HG02840 (cell line): ENCODE results near the gene PARD6B.
"Not testable (repeated sequence)": the region's sequence is repeated elsewhere in the genome, so short reads cannot be mapped to it uniquely, and the experiment has no call there.

Source experiments
- ATAC-seq: cut with Tn5 transposase; IDR thresholded peaks from one replicate; pipeline ENCODE4 v1.9.1; 2021; ENCODE audit warnings: mild to moderate bottlenecking, moderate library complexity, moderate number of reproducible peaks; ENCODE audit not compliant: unreplicated experiment, low FRiP score

The PARD6B gene

GRCh38 chr20:50703651-50704438, 27.5 kb upstream of the PARD6B start:
- ATAC-seq, result not testable (repeated sequence)

- ATAC-seq, result no peak
These were observed 26.9 kb upstream of the PARD6B start for GRCh38 chr20:50704514-50704913.

- ATAC-seq, result no peak
These were observed 26.4 kb upstream of the PARD6B start for GRCh38 chr20:50704971-50705370.

- no peak for ATAC-seq
These were observed 22.3 kb upstream of the PARD6B start for GRCh38 chr20:50708845-50709635.

GRCh38 chr20:50709636-50709973, 21.8 kb upstream of the PARD6B start:
- no peak for ATAC-seq

GRCh38 chr20:50710492-50711063, 20.8 kb upstream of the PARD6B start:
- no peak for ATAC-seq

GRCh38 chr20:50711113-50711825, 20.1 kb upstream of the PARD6B start:
- no peak for ATAC-seq

GRCh38 chr20:50712771-50713656, 18.4 kb upstream of the PARD6B start:
- ATAC-seq, result no peak

GRCh38 chr20:50713657-50714101, 17.7 kb upstream of the PARD6B start:
- no peak for ATAC-seq

GRCh38 chr20:50714426-50714825, 17.0 kb upstream of the PARD6B start:
- ATAC-seq, result not testable (repeated sequence)

GRCh38 chr20:50715694-50716093, 15.7 kb upstream of the PARD6B start:
- no peak for ATAC-seq

GRCh38 chr20:50716518-50716917, 14.9 kb upstream of the PARD6B start:
- ATAC-seq, result no peak

- no peak for ATAC-seq
These were observed 14.1 kb upstream of the PARD6B start for GRCh38 chr20:50717312-50717711.

- no peak for ATAC-seq
These were observed 13.2 kb upstream of the PARD6B start for GRCh38 chr20:50717974-50718761.

GRCh38 chr20:50719328-50719727, 12.1 kb upstream of the PARD6B start:
- no peak for ATAC-seq

GRCh38 chr20:50720026-50720425, 11.4 kb upstream of the PARD6B start:
- no peak for ATAC-seq

- ATAC-seq, result no peak
These were observed 10.8 kb upstream of the PARD6B start for GRCh38 chr20:50720582-50720981.

GRCh38 chr20:50721881-50722281, 9.5 kb upstream of the PARD6B start:
- no peak for ATAC-seq
